Activated CD4-positive, CD25-positive, alpha-beta regulatory T cell (primary cell): ENCODE measurements around the gene CMAS.
"Not testable (repeated sequence)": the region's sequence is repeated elsewhere in the genome, so short reads cannot be mapped to it uniquely, and the experiment has no call there.

Experiments
- DNase-seq, 4 experiments: peaks; one replicate each; lab custom pipeline; 2025; lab: John Stamatoyannopoulos, UW

The CMAS gene

GRCh38 chr12:22047494-22047893 is 1.5 kb downstream of the CMAS start:
- no peak for DNase-seq

GRCh38 chr12:22048351-22049041 is 2.5 kb downstream of the CMAS start:
- no peak for DNase-seq

- no peak for DNase-seq
Observed at GRCh38 chr12:22050078-22050477, 4.1 kb downstream of the CMAS start.

- no peak for DNase-seq
Observed at GRCh38 chr12:22051114-22051698, 5.2 kb downstream of the CMAS start.

GRCh38 chr12:22052994-22053393 is 7.0 kb downstream of the CMAS start:
- not testable (repeated sequence) for DNase-seq

- DNase-seq: no peak
Observed at GRCh38 chr12:22054155-22054554, 8.1 kb downstream of the CMAS start.

GRCh38 chr12:22056607-22057006 is 10.6 kb downstream of the CMAS start:
- DNase-seq: no peak

GRCh38 chr12:22059976-22060647 is 14.1 kb downstream of the CMAS start:
- DNase-seq: no peak

- DNase-seq: no peak
Observed at GRCh38 chr12:22064968-22065367, 18.9 kb downstream of the CMAS start.

GRCh38 chr12:22066310-22066709 is 20.3 kb downstream of the CMAS start:
- DNase-seq: no peak

- DNase-seq: no peak
Observed at GRCh38 chr12:22069851-22070250, 23.8 kb downstream of the CMAS start.

GRCh38 chr12:22082190-22082701 is 36.2 kb downstream of the CMAS start:
- DNase-seq: no peak

GRCh38 chr12:22083167-22083566 is 37.1 kb downstream of the CMAS start:
- no peak for DNase-seq

- DNase-seq: no peak
Observed at GRCh38 chr12:22084852-22085251, 38.8 kb downstream of the CMAS start.

GRCh38 chr12:22088886-22089285 is 42.9 kb downstream of the CMAS start:
- no peak for DNase-seq

GRCh38 chr12:22089486-22089885 is 43.5 kb downstream of the CMAS start:
- DNase-seq: no peak

- not testable (repeated sequence) for DNase-seq
Observed at GRCh38 chr12:22099062-22099461, 53.0 kb downstream of the CMAS start.

- DNase-seq: peak in 2 of 4 experiments; percentile 6
Observed at GRCh38 chr12:22100958-22101748, 55.1 kb downstream of the CMAS start.

- DNase-seq: no peak
Observed at GRCh38 chr12:22101749-22102243, 55.8 kb downstream of the CMAS start.

- no peak for DNase-seq
Observed at GRCh38 chr12:22103418-22103817, 57.4 kb downstream of the CMAS start.

GRCh38 chr12:22105542-22105941 is 59.5 kb downstream of the CMAS start:
- DNase-seq: no peak

- DNase-seq: no peak
Observed at GRCh38 chr12:22110176-22110575, 64.2 kb downstream of the CMAS start.
